Esophagus muscularis mucosa (tissue), 4 donors: Measurements from ENCODE around the gene PSORS1C1. TPM values are rescaled to one million over a fixed set of nuclear protein-coding genes. Genes with fewer than 3 reads are reported as not detected.

Experiments used
- DNase-seq: peaks from one replicate; pipeline ENCODE4 v3.0.0-alpha.2; 2017; ENCODE audit errors: extremely low spot score
- H3K27ac ChIP-seq, 4 donors: fragments of 200-600 bp; sonication (generic); replicated peaks in 1 of 4; 1 replicate in 3 of 4; 2 replicates in 1 of 4; pipeline ENCODE4 v1.5.1; 2016 to 2019; ENCODE audit warnings: mild to moderate bottlenecking in 1 of 4
- H3K27me3 ChIP-seq, 4 donors: fragments of 200-600 bp; sonication (generic); one replicate each; pipeline versions ENCODE4 v1.5.1 to v1.6.0; 2016 to 2019
- H3K36me3 ChIP-seq, 4 donors: fragments of 200-600 bp; sonication (generic); one replicate each; pipeline ENCODE4 v1.5.1; 2016 to 2019
- H3K4me1 ChIP-seq, 4 donors: fragments of 200-600 bp; sonication (generic); one replicate each; pipeline ENCODE4 v1.5.1; 2016 to 2019
- H3K4me3 ChIP-seq, 4 donors: fragments of 200-600 bp; sonication (generic); 1 replicate in 2 of 4; 2 replicates in 2 of 4; pipeline ENCODE4 v1.5.1; 2016 to 2019; ENCODE audit warnings: mild to moderate bottlenecking in 4 of 4, moderate library complexity in 1 of 4
- H3K9me3 ChIP-seq, 4 donors: fragments of 200-600 bp; sonication (generic); 1 replicate in 3 of 4; 2 replicates in 1 of 4; pipeline ENCODE4 v1.5.1; 2016 to 2019
- EP300 ChIP-seq: sonication (generic); formaldehyde crosslinking; IDR thresholded peaks from one replicate; pipeline ENCODE4 v1.6.1; 2017; ENCODE audit warnings: antibody characterized with exemption
- POLR2A ChIP-seq: fragments of 450-650 bp; IDR thresholded peaks from one replicate; pipeline ENCODE4 v1.6.1; 2017; ENCODE audit warnings: antibody characterized with exemption, moderate library complexity, mild to moderate bottlenecking, low read depth
- POLR2AphosphoS5 ChIP-seq, 2 donors: sonication (generic); formaldehyde crosslinking; IDR thresholded peaks; one replicate each; pipeline ENCODE4 v1.6.1; 2017; ENCODE audit warnings: antibody characterized with exemption in 2 of 2
- WGBS: methylation state at CpG from one replicate; pipeline ENCODE4 v1.1.5; 2018; 5-methylcytosine and 5-hydroxymethylcytosine counted together
- intact Hi-C: fragments of 100-400 bp; cut with DNase I; formaldehyde crosslinking; loops from one replicate; pipeline ENCODE4 v1.15.1; 2023
- total RNA-seq, 4 donors: library from RNA; depleted of rRNA; stranded (reverse); fragments of >200 nt; gene quantifications; one replicate each; pipeline versions ENCODE4 v1.1.0 to v1.2.1, GENCODE V29; 2016
- TF ChIP-seq, protein P1 (sequence below), 3 experiments: fragments of 200-600 bp in 2 of 3; fragments of 450-650 bp in 1 of 3; sonication (generic) in 2 of 3; IDR thresholded peaks; one replicate each; pipeline ENCODE4 v1.5.1; 2017 to 2019; ENCODE audit warnings: antibody characterized with exemption in 3 of 3, mild to moderate bottlenecking in 2 of 3, moderate library complexity in 1 of 3

Gene PSORS1C1
- total RNA-seq, 4 donors from 2014 or later, result 0.34 to 1.2 (median 1.1) TPM

- Histone ChIP-seq H3K9me3 (no peaks in the 10 kb centered on the region), H3K27ac (no peak overlapping the region), H3K27me3 (no peaks in the 10 kb centered on the region), H3K4me1 (peaks cover 2 to 10% (median 6%) of the 10 kb centered on the region in 4 donors), H3K36me3 (no peaks in the 10 kb centered on the region), H3K4me3 (no peak overlapping the region)
- no peak for DNase-seq
- WGBS, result 92% methylated on average over 3 of the region's 3 CpGs
- intact Hi-C loops, result no loop called here
- TF ChIP-seq POLR2A (no peak), POLR2AphosphoS5 (IDR thresholded peaks at IDR 0.05) (no peak), EP300 (no peak)
- TF ChIP-seq, protein P1, sequence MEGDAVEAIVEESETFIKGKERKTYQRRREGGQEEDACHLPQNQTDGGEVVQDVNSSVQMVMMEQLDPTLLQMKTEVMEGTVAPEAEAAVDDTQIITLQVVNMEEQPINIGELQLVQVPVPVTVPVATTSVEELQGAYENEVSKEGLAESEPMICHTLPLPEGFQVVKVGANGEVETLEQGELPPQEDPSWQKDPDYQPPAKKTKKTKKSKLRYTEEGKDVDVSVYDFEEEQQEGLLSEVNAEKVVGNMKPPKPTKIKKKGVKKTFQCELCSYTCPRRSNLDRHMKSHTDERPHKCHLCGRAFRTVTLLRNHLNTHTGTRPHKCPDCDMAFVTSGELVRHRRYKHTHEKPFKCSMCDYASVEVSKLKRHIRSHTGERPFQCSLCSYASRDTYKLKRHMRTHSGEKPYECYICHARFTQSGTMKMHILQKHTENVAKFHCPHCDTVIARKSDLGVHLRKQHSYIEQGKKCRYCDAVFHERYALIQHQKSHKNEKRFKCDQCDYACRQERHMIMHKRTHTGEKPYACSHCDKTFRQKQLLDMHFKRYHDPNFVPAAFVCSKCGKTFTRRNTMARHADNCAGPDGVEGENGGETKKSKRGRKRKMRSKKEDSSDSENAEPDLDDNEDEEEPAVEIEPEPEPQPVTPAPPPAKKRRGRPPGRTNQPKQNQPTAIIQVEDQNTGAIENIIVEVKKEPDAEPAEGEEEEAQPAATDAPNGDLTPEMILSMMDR (IDR thresholded peaks at IDR 0.05), result no peak
These were observed 16.2 kb downstream of the PSORS1C1 start for GRCh38 chr6:31130751-31131150.

DNA sequence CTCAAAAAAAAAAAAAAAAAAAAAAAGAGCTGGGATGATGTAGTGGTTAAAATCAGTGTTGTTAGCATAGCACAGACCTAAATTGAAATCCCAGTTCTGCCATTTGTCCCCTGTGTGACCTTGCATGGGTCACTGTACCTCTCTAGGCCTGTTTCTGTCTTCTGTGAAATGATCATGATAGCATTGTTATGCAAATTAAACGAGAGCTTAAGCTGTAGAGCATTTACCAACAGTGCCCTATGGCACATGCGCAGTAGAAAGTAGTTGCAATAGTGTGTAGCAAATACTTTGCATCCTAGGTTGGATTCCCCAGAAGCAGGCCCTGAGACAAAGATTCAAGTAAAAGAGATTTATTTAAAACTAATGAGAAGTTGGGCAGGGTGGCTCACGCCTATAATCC is 17.0 kb downstream of the PSORS1C1 start:
- intact Hi-C loops, result no loop called here
- TF ChIP-seq POLR2AphosphoS5 (IDR thresholded peaks at IDR 0.05) (no peak), POLR2A (no peak), EP300 (no peak)
- TF ChIP-seq, protein P1 (IDR thresholded peaks at IDR 0.05), result no peak
- peaks cover 0 to 2% (median under 1%) of the 10 kb centered on the region in 4 donors for H3K4me1 ChIP-seq
- H3K36me3 ChIP-seq, result no peaks in the 10 kb centered on the region
- no peak overlapping the region for H3K27ac ChIP-seq
- no peaks in the 10 kb centered on the region for H3K9me3 ChIP-seq
- no peak for DNase-seq
- H3K4me3 ChIP-seq, result no peak overlapping the region
- WGBS, result 89% methylated on average over 3 of the region's 3 CpGs
- no peaks in the 10 kb centered on the region for H3K27me3 ChIP-seq

DNA sequence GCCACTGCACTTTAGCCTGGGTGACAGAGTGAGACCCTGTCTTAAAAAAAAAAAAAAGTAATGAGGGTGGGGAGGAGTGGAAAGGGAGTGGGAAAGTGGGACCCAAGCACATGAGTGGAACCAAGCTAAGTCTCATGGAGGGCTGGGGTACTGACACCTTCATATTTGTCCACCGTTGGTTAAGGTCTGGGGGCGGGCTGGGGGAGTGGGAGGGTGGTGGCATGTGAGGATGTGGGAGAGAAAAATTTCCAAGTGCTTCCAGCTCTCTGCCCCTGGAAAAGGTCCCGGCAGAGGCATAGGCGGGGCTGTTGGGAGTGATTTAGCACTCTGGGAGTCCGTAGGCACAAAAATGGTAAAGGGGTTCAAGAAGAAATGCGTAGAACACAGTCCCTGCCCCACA is 18.2 kb downstream of the PSORS1C1 start:
- Histone ChIP-seq H3K9me3 (no peaks in the 10 kb centered on the region), H3K36me3 (no peaks in the 10 kb centered on the region), H3K27ac (no peak overlapping the region), H3K4me3 (no peak overlapping the region), H3K4me1 (peaks cover 4 to 8% (median 8%) of the 10 kb centered on the region in 4 donors), H3K27me3 (no peaks in the 10 kb centered on the region)
- TF ChIP-seq, protein P1 (IDR thresholded peaks at IDR 0.05), result no peak
- no peak for TF ChIP-seq POLR2A
- TF ChIP-seq EP300, result no peak
- no peak for TF ChIP-seq POLR2AphosphoS5 (IDR thresholded peaks at IDR 0.05)
- WGBS, result 64% methylated on average over 6 of the region's 6 CpGs
- intact Hi-C loops, result no loop called here
- no peak for DNase-seq

GRCh38 chr6:31135710-31136109 is 21.1 kb downstream of the PSORS1C1 start:
- no peak overlapping the region for H3K27ac ChIP-seq
- intact Hi-C loops, result loop anchor here (2.0 kb wide), 1 partner anchor 57 kb away; no protein-coding TSS in a partner anchor
- 82% methylated on average over 10 of the region's 10 CpGs for WGBS

More at GRCh38 chr6:31135710-31136109, 21.1 kb downstream of the PSORS1C1 start:
- DNase-seq, result no peak
- Histone ChIP-seq H3K27me3 (peaks cover 0 to 7% (median 0%) of the 10 kb centered on the region in 4 donors), H3K36me3 (no peaks in the 10 kb centered on the region), H3K4me3 (no peak overlapping the region), H3K4me1 (peaks cover 7 to 21% (median 16%) of the 10 kb centered on the region in 4 donors), H3K9me3 (no peaks in the 10 kb centered on the region)
- TF ChIP-seq, protein P1 (IDR thresholded peaks at IDR 0.05), result no peak
- no peak for TF ChIP-seq POLR2AphosphoS5 (IDR thresholded peaks at IDR 0.05)
- TF ChIP-seq EP300, result no peak
- TF ChIP-seq POLR2A, result no peak
